ENCODE results near the gene RING1.

Gene RING1

GRCh38 chr6:33174784-33175183 lies 33.5 kb upstream of the RING1 start:
- no peaks in the 10 kb centered on the region for H3K36me3 ChIP-seq (ENCODE audit: control insufficient read depth in 1 of 2, insufficient read depth in 2 of 2, low read length in 2 of 2)
- no peaks in the 10 kb centered on the region for H3K27me3 ChIP-seq (ENCODE audit: low read depth, low read length)
- H3K27ac ChIP-seq (ENCODE audit: low read length), result no peak overlapping the region
- no peak overlapping the region for H3K4me3 ChIP-seq (ENCODE audit: low read depth in 1 of 2, low read length in 2 of 2)
- H3K4me1 ChIP-seq (ENCODE audit: control insufficient read depth in 1 of 2, insufficient read depth in 2 of 2, low read length in 2 of 2), result no peaks in the 10 kb centered on the region
- H3K9me3 ChIP-seq (ENCODE audit: control insufficient read depth in 1 of 2, low read length in 2 of 2), result no peaks in the 10 kb centered on the region

DNA sequence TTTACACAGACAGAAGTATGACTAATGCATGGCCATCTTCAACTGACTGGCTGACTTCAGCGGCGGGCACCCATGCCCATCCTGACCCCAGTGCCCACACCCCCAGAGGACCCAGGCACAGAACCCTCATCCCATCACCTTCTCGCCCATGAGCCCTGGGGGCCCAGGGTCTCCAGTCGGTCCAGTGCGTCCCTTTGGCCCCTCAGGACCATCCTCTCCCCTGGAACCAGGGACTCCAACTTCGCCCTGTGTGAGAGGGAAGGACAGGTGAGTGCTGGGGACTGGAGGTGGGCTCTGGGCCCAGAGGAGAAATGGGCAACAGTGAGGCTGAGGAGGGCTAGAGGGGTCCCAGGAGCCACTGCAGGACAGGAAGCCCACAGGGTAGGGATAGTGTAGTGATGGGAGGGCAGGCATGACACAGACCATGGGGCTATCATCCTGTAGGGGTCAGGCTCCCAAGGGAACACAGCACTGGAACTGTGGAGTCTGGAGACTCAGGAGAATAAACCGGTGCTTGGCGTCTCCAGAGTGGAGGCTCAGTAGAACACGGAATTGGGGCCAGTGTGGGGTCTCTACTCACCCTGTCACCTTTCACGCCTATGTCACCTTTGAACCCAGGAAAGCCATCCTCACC lies 32.7 kb upstream of the RING1 start:
- Histone ChIP-seq H3K9me3 (ENCODE audit: control insufficient read depth in 1 of 2, low read length in 2 of 2) (no peaks in the 10 kb centered on the region), H3K27me3 (ENCODE audit: low read depth, low read length) (no peaks in the 10 kb centered on the region), H3K4me3 (ENCODE audit: low read depth in 1 of 2, low read length in 2 of 2) (no peak overlapping the region), H3K27ac (ENCODE audit: low read length) (no peak overlapping the region), H3K36me3 (ENCODE audit: control insufficient read depth in 1 of 2, insufficient read depth in 2 of 2, low read length in 2 of 2) (no peaks in the 10 kb centered on the region), H3K4me1 (ENCODE audit: control insufficient read depth in 1 of 2, insufficient read depth in 2 of 2, low read length in 2 of 2) (no peaks in the 10 kb centered on the region)

DNA sequence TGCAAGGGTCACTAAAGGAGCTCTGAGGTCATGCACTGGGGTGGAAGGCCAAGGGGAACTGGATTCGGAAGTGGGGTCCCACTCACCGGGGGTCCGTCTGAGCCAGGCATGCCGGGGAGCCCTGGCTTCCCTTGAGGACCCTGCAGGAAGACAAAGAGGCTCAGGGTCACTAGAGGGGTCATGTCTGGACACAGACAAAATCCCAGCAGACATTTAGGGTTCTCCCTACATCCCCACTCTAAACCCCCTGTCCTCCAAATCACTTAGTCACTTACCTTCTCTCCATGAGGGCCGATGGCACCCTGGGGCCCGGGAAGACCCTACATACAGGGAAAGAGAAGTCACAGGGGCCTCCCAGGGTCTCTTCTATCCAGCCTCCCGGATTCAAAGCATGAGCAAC lies 31.4 kb upstream of the RING1 start:
- Histone ChIP-seq H3K27me3 (ENCODE audit: low read depth, low read length) (no peaks in the 10 kb centered on the region), H3K36me3 (ENCODE audit: control insufficient read depth in 1 of 2, insufficient read depth in 2 of 2, low read length in 2 of 2) (no peaks in the 10 kb centered on the region), H3K4me1 (ENCODE audit: control insufficient read depth in 1 of 2, insufficient read depth in 2 of 2, low read length in 2 of 2) (no peaks in the 10 kb centered on the region), H3K27ac (ENCODE audit: low read length) (no peak overlapping the region), H3K4me3 (ENCODE audit: low read depth in 1 of 2, low read length in 2 of 2) (no peak overlapping the region), H3K9me3 (ENCODE audit: control insufficient read depth in 1 of 2, low read length in 2 of 2) (no peaks in the 10 kb centered on the region)

DNA sequence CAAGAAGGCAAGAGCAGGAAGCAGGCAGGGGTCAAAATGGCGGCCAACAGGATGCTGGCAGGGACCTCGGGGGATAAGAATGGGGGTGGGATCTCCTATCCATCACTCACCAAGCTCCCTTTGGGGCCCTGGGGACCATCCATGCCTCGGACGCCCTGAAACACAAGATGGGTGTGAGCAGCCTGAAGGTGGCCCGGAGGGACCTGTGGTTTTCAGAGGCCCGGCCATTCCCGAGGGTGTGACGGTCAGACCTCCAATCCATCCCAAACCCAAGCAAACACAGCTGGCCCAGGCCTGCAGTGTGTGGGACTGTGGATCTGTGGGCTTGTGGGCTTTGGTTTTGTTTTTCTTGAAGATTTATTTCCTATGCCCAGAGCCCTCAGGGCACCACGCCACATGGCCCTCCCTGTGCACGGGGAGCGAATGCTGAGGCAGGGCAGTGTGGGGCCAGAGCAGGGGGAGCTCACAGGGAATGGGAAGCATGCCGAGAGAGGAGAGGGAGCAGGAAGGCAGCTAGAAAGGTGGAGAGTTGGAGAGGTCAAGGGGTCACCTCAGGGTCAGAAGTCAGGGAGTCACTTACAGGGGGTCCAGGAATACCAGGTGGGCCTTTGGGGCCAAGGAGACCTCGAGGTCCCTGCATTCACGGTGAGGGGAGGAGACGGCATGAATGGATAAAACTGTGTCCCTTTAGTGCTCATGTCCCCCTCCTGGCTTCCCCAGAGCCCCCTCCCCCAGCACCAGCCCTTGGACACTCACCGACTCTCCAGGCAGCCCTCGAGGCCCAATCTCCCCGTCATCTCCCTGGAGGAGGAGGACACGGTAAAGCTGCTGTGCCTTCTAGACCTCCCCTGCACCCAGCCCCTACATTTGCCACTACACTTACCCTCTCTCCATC lies 30.5 kb upstream of the RING1 start:
- Histone ChIP-seq H3K4me3 (ENCODE audit: low read depth in 1 of 2, low read length in 2 of 2) (no peak overlapping the region), H3K4me1 (ENCODE audit: control insufficient read depth in 1 of 2, insufficient read depth in 2 of 2, low read length in 2 of 2) (no peaks in the 10 kb centered on the region), H3K27me3 (ENCODE audit: low read depth, low read length) (no peaks in the 10 kb centered on the region), H3K9me3 (ENCODE audit: control insufficient read depth in 1 of 2, low read length in 2 of 2) (no peaks in the 10 kb centered on the region), H3K27ac (ENCODE audit: low read length) (no peak overlapping the region), H3K36me3 (ENCODE audit: control insufficient read depth in 1 of 2, insufficient read depth in 2 of 2, low read length in 2 of 2) (no peaks in the 10 kb centered on the region)

- no peaks in the 10 kb centered on the region for H3K4me1 ChIP-seq (ENCODE audit: control insufficient read depth in 1 of 2, insufficient read depth in 2 of 2, low read length in 2 of 2)
- H3K9me3 ChIP-seq (ENCODE audit: control insufficient read depth in 1 of 2, low read length in 2 of 2), result no peaks in the 10 kb centered on the region
- no peak overlapping the region for H3K4me3 ChIP-seq (ENCODE audit: low read depth in 1 of 2, low read length in 2 of 2)
- H3K27ac ChIP-seq (ENCODE audit: low read length), result no peak overlapping the region
- no peaks in the 10 kb centered on the region for H3K27me3 ChIP-seq (ENCODE audit: low read depth, low read length)
- no peaks in the 10 kb centered on the region for H3K36me3 ChIP-seq (ENCODE audit: control insufficient read depth in 1 of 2, insufficient read depth in 2 of 2, low read length in 2 of 2)
Measured at GRCh38 chr6:33178755-33179475, 29.4 kb upstream of the RING1 start.

GRCh38 chr6:33181141-33181540 lies 27.2 kb upstream of the RING1 start:
- no peak overlapping the region for H3K27ac ChIP-seq (ENCODE audit: low read length)
- no peak overlapping the region for H3K4me3 ChIP-seq (ENCODE audit: low read depth in 1 of 2, low read length in 2 of 2)
- no peaks in the 10 kb centered on the region for H3K36me3 ChIP-seq (ENCODE audit: control insufficient read depth in 1 of 2, insufficient read depth in 2 of 2, low read length in 2 of 2)
- H3K4me1 ChIP-seq (ENCODE audit: control insufficient read depth in 1 of 2, insufficient read depth in 2 of 2, low read length in 2 of 2), result no peaks in the 10 kb centered on the region
- H3K27me3 ChIP-seq (ENCODE audit: low read depth, low read length), result no peaks in the 10 kb centered on the region
- no peaks in the 10 kb centered on the region for H3K9me3 ChIP-seq (ENCODE audit: control insufficient read depth in 1 of 2, low read length in 2 of 2)

DNA sequence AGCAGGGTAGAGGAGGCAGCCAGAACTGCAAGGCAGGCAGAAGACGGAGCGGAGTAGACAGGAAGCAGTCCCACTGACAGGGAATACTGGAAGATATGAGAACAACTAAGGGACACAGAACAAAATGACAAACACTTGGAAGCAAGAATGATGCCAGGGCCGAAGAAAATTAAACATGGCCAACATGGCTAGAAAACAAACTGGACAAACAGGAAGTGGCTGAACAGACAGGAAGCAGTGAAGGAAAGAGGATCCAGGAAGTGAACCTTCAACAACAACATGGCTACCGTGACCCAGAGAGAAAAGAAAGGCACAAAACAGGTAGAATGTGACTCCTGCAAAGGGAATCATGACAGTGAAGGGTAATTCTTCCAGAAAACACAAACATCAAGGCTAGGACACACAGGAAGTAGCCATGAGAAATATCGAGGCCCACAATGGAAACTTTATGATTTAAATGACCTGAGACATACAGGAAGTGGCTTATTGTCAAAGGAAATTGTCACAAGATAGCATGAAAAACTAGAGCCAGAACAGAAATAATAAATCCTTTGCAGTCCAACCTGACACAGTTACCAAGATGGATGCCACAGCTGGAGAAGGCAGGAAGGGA lies 25.1 kb upstream of the RING1 start:
- H3K27me3 ChIP-seq (ENCODE audit: low read depth, low read length), result no peaks in the 10 kb centered on the region
- H3K4me3 ChIP-seq (ENCODE audit: low read depth in 1 of 2, low read length in 2 of 2), result no peak overlapping the region
- no peaks in the 10 kb centered on the region for H3K4me1 ChIP-seq (ENCODE audit: control insufficient read depth in 1 of 2, insufficient read depth in 2 of 2, low read length in 2 of 2)
- H3K9me3 ChIP-seq (ENCODE audit: control insufficient read depth in 1 of 2, low read length in 2 of 2), result no peaks in the 10 kb centered on the region
- H3K27ac ChIP-seq (ENCODE audit: low read length), result no peak overlapping the region
- H3K36me3 ChIP-seq (ENCODE audit: control insufficient read depth in 1 of 2, insufficient read depth in 2 of 2, low read length in 2 of 2), result no peaks in the 10 kb centered on the region

GRCh38 chr6:33185190-33185589 lies 23.1 kb upstream of the RING1 start:
- Histone ChIP-seq H3K9me3 (ENCODE audit: control insufficient read depth in 1 of 2, low read length in 2 of 2) (no peaks in the 10 kb centered on the region), H3K36me3 (ENCODE audit: control insufficient read depth in 1 of 2, insufficient read depth in 2 of 2, low read length in 2 of 2) (no peaks in the 10 kb centered on the region), H3K27me3 (ENCODE audit: low read depth, low read length) (peaks cover 4% of the 10 kb centered on the region), H3K27ac (ENCODE audit: low read length) (no peak overlapping the region), H3K4me3 (ENCODE audit: low read depth in 1 of 2, low read length in 2 of 2) (no peak overlapping the region), H3K4me1 (ENCODE audit: control insufficient read depth in 1 of 2, insufficient read depth in 2 of 2, low read length in 2 of 2) (no peaks in the 10 kb centered on the region)

DNA sequence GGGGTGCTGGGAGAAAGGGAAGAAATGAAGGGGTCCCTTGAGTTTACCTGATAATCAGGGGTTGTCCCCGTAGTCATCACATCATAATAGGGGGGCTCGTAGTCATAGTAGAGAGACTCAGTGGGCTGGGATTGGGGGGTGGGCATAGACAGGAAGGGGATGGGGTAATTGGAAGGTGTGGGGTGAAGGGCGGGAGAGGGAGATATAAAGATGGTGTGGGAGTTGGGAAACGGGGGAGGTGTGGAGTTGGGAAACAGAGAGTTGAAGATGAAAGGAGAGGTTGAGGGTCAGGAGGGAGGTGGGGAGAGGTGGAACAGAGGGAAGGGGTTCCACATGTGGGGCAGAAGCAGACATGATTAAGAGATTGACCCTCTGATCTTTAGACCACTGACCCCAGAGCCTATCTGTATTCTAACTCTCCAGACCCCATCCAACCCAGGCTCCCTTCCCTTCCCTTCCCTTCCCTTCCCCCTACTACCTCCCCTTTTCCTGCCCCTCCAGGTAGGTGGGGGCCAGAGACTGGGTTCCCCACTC lies 22.6 kb upstream of the RING1 start:
- H3K9me3 ChIP-seq (ENCODE audit: control insufficient read depth in 1 of 2, low read length in 2 of 2), result no peaks in the 10 kb centered on the region
- no peaks in the 10 kb centered on the region for H3K4me1 ChIP-seq (ENCODE audit: control insufficient read depth in 1 of 2, insufficient read depth in 2 of 2, low read length in 2 of 2)
- peaks cover 4% of the 10 kb centered on the region for H3K27me3 ChIP-seq (ENCODE audit: low read depth, low read length)
- no peak overlapping the region for H3K4me3 ChIP-seq (ENCODE audit: low read depth in 1 of 2, low read length in 2 of 2)
- no peak overlapping the region for H3K27ac ChIP-seq (ENCODE audit: low read length)
- no peaks in the 10 kb centered on the region for H3K36me3 ChIP-seq (ENCODE audit: control insufficient read depth in 1 of 2, insufficient read depth in 2 of 2, low read length in 2 of 2)

DNA sequence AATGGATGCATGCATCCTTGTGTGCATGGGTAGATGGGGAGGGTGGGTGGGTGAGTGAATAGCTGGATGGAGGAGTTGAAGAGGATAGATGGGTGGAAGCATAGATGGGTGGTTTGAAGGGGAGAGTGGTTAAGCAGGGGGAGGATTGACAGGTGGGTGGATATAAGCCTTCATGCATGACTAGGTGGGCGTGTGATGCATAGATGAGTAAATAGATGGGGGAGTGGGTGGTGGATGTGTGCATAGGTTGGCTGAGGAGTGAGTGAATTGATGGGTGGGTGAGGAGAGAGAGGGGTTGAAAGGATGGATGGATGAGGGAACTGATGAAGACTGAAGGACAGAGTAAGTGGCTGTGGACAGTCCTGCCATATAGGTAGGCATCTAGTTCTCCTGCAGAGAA lies 20.5 kb upstream of the RING1 start:
- no peak overlapping the region for H3K4me3 ChIP-seq (ENCODE audit: low read depth in 1 of 2, low read length in 2 of 2)
- peaks cover 0 to 7% of the 10 kb centered on the region in 2 donors for H3K4me1 ChIP-seq (ENCODE audit: control insufficient read depth in 1 of 2, insufficient read depth in 2 of 2, low read length in 2 of 2)
- H3K9me3 ChIP-seq (ENCODE audit: control insufficient read depth in 1 of 2, low read length in 2 of 2), result no peaks in the 10 kb centered on the region
- H3K27me3 ChIP-seq (ENCODE audit: low read depth, low read length), result peaks cover 16% of the 10 kb centered on the region
- no peaks in the 10 kb centered on the region for H3K36me3 ChIP-seq (ENCODE audit: control insufficient read depth in 1 of 2, insufficient read depth in 2 of 2, low read length in 2 of 2)
- no peak overlapping the region for H3K27ac ChIP-seq (ENCODE audit: low read length)

GRCh38 chr6:33189164-33189563 lies 19.1 kb upstream of the RING1 start:
- Histone ChIP-seq H3K4me1 (ENCODE audit: control insufficient read depth in 1 of 2, insufficient read depth in 2 of 2, low read length in 2 of 2) (peaks cover 0 to 15% of the 10 kb centered on the region in 2 donors), H3K27ac (ENCODE audit: low read length) (no peak overlapping the region), H3K9me3 (ENCODE audit: control insufficient read depth in 1 of 2, low read length in 2 of 2) (no peaks in the 10 kb centered on the region), H3K27me3 (ENCODE audit: low read depth, low read length) (peaks cover 16% of the 10 kb centered on the region), H3K36me3 (ENCODE audit: control insufficient read depth in 1 of 2, insufficient read depth in 2 of 2, low read length in 2 of 2) (peaks cover 0 to 3% of the 10 kb centered on the region in 2 donors), H3K4me3 (ENCODE audit: low read depth in 1 of 2, low read length in 2 of 2) (no peak overlapping the region)
